Measurements from ENCODE around the gene TBL1XR1. TPM values are rescaled to one million over a fixed set of nuclear protein-coding genes. Genes with fewer than 3 reads are reported as not detected.
"Not testable (repeated sequence)": the region's sequence is repeated elsewhere in the genome, so short reads cannot be mapped to it uniquely, and the experiment has no call there.

The TBL1XR1 gene
- polyA plus RNA-seq, 4 donors, result 108 to 134 (median 120) TPM

GRCh38 chr3:177041021-177041729, 156.1 kb downstream of the TBL1XR1 start:
- DNase-seq (ENCODE audit: low read depth in 4 of 4, low spot score in 3 of 4), result no peak

- DNase-seq (ENCODE audit: low read depth in 4 of 4, low spot score in 3 of 4), result no peak
These were observed 157.6 kb downstream of the TBL1XR1 start for GRCh38 chr3:177039490-177040274.

- DNase-seq (ENCODE audit: low read depth in 4 of 4, low spot score in 3 of 4), result no peak
These were observed 160.0 kb downstream of the TBL1XR1 start for GRCh38 chr3:177037241-177037640.

GRCh38 chr3:177035676-177036075, 161.6 kb downstream of the TBL1XR1 start:
- DNase-seq (ENCODE audit: low read depth in 4 of 4, low spot score in 3 of 4), result no peak

GRCh38 chr3:177034832-177035475, 162.3 kb downstream of the TBL1XR1 start:
- DNase-seq (ENCODE audit: low read depth in 4 of 4, low spot score in 3 of 4), result no peak

GRCh38 chr3:177026505-177027277, 170.6 kb downstream of the TBL1XR1 start:
- DNase-seq (ENCODE audit: low read depth in 4 of 4, low spot score in 3 of 4), result no peak

- no peak for DNase-seq (ENCODE audit: low read depth in 4 of 4, low spot score in 3 of 4)
These were observed 181.4 kb downstream of the TBL1XR1 start for GRCh38 chr3:177015881-177016280.

- DNase-seq (ENCODE audit: low read depth in 4 of 4, low spot score in 3 of 4), result no peak
These were observed 183.5 kb downstream of the TBL1XR1 start for GRCh38 chr3:177013681-177014280.

GRCh38 chr3:177005718-177006405, 191.4 kb downstream of the TBL1XR1 start:
- DNase-seq (ENCODE audit: low read depth in 4 of 4, low spot score in 3 of 4), result no peak

GRCh38 chr3:177000159-177000558, 197.1 kb downstream of the TBL1XR1 start:
- DNase-seq (ENCODE audit: low read depth in 4 of 4, low spot score in 3 of 4), result not testable (repeated sequence)

- no peak for DNase-seq (ENCODE audit: low read depth in 4 of 4, low spot score in 3 of 4)
These were observed 201.3 kb downstream of the TBL1XR1 start for GRCh38 chr3:176995946-176996345.

- DNase-seq (ENCODE audit: low read depth in 4 of 4, low spot score in 3 of 4), result no peak
These were observed 202.1 kb downstream of the TBL1XR1 start for GRCh38 chr3:176994891-176995781.

- no peak for DNase-seq (ENCODE audit: low read depth in 4 of 4, low spot score in 3 of 4)
These were observed 202.9 kb downstream of the TBL1XR1 start for GRCh38 chr3:176994393-176994792.

GRCh38 chr3:176992978-176993377, 204.3 kb downstream of the TBL1XR1 start:
- no peak for DNase-seq (ENCODE audit: low read depth in 4 of 4, low spot score in 3 of 4)

- no peak for DNase-seq (ENCODE audit: low read depth in 4 of 4, low spot score in 3 of 4)
These were observed 204.7 kb downstream of the TBL1XR1 start for GRCh38 chr3:176992565-176992964.

GRCh38 chr3:176988795-176989194, 208.5 kb downstream of the TBL1XR1 start:
- DNase-seq (ENCODE audit: low read depth in 4 of 4, low spot score in 3 of 4), result no peak

- DNase-seq (ENCODE audit: low read depth in 4 of 4, low spot score in 3 of 4), result no peak
These were observed 209.2 kb downstream of the TBL1XR1 start for GRCh38 chr3:176987901-176988650.

GRCh38 chr3:176978441-176978840, 218.8 kb downstream of the TBL1XR1 start:
- DNase-seq (ENCODE audit: low read depth in 4 of 4, low spot score in 3 of 4), result no peak

All from right renal pelvis (tissue), 4 donors.